ENCODE measurements around the gene DGAT2. TPM values are rescaled to one million over a fixed set of nuclear protein-coding genes. Genes with fewer than 3 reads are reported as not detected.

Gene DGAT2
- polyA plus RNA-seq, 1 donor (not counting 4 experiments of a cell fraction or from before 2014, with no cell fraction given) = 1.8 TPM

DNA sequence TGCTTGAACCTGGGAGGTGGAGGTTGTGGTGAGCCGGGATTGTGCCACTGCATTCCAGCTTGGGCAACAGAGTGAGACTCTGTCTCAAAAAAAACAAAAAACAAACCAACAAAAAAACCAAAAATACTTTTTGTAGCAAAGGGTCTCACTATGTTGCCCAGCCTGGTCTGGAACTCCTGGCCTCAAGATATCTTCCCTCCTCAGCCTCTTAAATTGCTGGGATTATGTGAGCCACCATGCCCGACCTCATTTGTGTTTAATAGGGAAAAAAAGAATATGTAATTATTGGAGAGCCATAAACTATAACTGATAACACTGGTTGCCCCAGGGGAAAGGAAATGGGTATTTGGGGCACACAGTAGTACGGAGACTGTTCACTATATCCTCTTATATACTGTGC, 66.2 kb downstream of the DGAT2 start:
- dilution Hi-C loops (cut with MboI; ENCODE audit: extremely low pct_ligation_motif_present, low sequenced_read_pairs) = no loop called here
- H3K79me2 ChIP-seq (ENCODE audit: control insufficient read depth, insufficient read depth, low read length) = peaks cover 3% of the 10 kb centered on the region

GRCh38 chr11:75836417-75836816, 67.8 kb downstream of the DGAT2 start:
- no peak overlapping the region for H2AFZ ChIP-seq (ENCODE audit: control insufficient read depth, low read length)
- no peaks in the 10 kb centered on the region for H4K20me1 ChIP-seq (ENCODE audit: control insufficient read depth, extremely low read depth, insufficient read depth, low read length)
- no peaks in the 10 kb centered on the region for H3K27me3 ChIP-seq (ENCODE audit: control insufficient read depth, extremely low read depth, insufficient read depth, low read length)
- FAIRE-seq = no peak
- H3K36me3 ChIP-seq (ENCODE audit: control insufficient read depth in 2 of 2, extremely low read depth in 1 of 2, insufficient read depth in 2 of 2, low read length in 2 of 2) = no peaks in the 10 kb centered on the region
- TF ChIP-seq CTCF (optimal IDR thresholded peaks at IDR 0.05 in 1 of 3, IDR thresholded peaks at IDR 0.05 in 1 of 3, conservative IDR thresholded peaks at IDR 0.05 in 1 of 3; ENCODE audit: extremely low read depth in 1 of 3, insufficient read depth in 2 of 3, low read length in 3 of 3) (no peak), EZH2 (IDR thresholded peaks at IDR 0.05; ENCODE audit: low read length) (no peak)
- H3K79me2 ChIP-seq (ENCODE audit: control insufficient read depth, insufficient read depth, low read length) = peaks cover 3% of the 10 kb centered on the region
- no peak overlapping the region for H3K4me2 ChIP-seq (ENCODE audit: control insufficient read depth, extremely low read depth, insufficient read depth, low read depth, low read length)
- no peaks in the 10 kb centered on the region for H3K9me1 ChIP-seq (ENCODE audit: control insufficient read depth, extremely low read depth, insufficient read depth, low read length)
- no peak for DNase-seq (ENCODE audit: low read depth, low spot score)
- no peak overlapping the region for H3K27ac ChIP-seq (ENCODE audit: control insufficient read depth, insufficient read depth, low read length)
- no peak overlapping the region for H3K9ac ChIP-seq (ENCODE audit: control insufficient read depth, extremely low read depth, insufficient read depth, low read length)
- dilution Hi-C loops (cut with MboI; ENCODE audit: extremely low pct_ligation_motif_present, low sequenced_read_pairs) = no loop called here
- peaks cover 3% of the 10 kb centered on the region for H3K4me1 ChIP-seq (ENCODE audit: control insufficient read depth, extremely low read depth, insufficient read depth, low read length)
- H3K4me3 ChIP-seq (ENCODE audit: control insufficient read depth in 2 of 3, extremely low read depth in 1 of 3, insufficient read depth in 2 of 3, low read depth in 1 of 3, low read length in 3 of 3) = no peak overlapping the region
- H3K9me3 ChIP-seq (ENCODE audit: control insufficient read depth, low read depth, low read length) = no peaks in the 10 kb centered on the region

More for the DNA sequence above, 66.2 kb downstream of the DGAT2 start:
- Histone ChIP-seq H3K4me2 (ENCODE audit: control insufficient read depth, extremely low read depth, insufficient read depth, low read depth, low read length) (no peak overlapping the region), H2AFZ (ENCODE audit: control insufficient read depth, low read length) (no peak overlapping the region), H3K4me1 (ENCODE audit: control insufficient read depth, extremely low read depth, insufficient read depth, low read length) (peaks cover under 1% of the 10 kb centered on the region), H3K4me3 (ENCODE audit: control insufficient read depth in 2 of 3, extremely low read depth in 1 of 3, insufficient read depth in 2 of 3, low read depth in 1 of 3, low read length in 3 of 3) (no peak overlapping the region), H3K9me3 (ENCODE audit: control insufficient read depth, low read depth, low read length) (no peaks in the 10 kb centered on the region), H4K20me1 (ENCODE audit: control insufficient read depth, extremely low read depth, insufficient read depth, low read length) (no peaks in the 10 kb centered on the region), H3K27me3 (ENCODE audit: control insufficient read depth, extremely low read depth, insufficient read depth, low read length) (no peaks in the 10 kb centered on the region), H3K27ac (ENCODE audit: control insufficient read depth, insufficient read depth, low read length) (no peak overlapping the region), H3K9ac (ENCODE audit: control insufficient read depth, extremely low read depth, insufficient read depth, low read length) (no peak overlapping the region), H3K9me1 (ENCODE audit: control insufficient read depth, extremely low read depth, insufficient read depth, low read length) (no peaks in the 10 kb centered on the region), H3K36me3 (ENCODE audit: control insufficient read depth in 2 of 2, extremely low read depth in 1 of 2, insufficient read depth in 2 of 2, low read length in 2 of 2) (no peaks in the 10 kb centered on the region)
- no peak for TF ChIP-seq CTCF (optimal IDR thresholded peaks at IDR 0.05 in 1 of 3, IDR thresholded peaks at IDR 0.05 in 1 of 3, conservative IDR thresholded peaks at IDR 0.05 in 1 of 3; ENCODE audit: extremely low read depth in 1 of 3, insufficient read depth in 2 of 3, low read length in 3 of 3)
- TF ChIP-seq EZH2 (IDR thresholded peaks at IDR 0.05; ENCODE audit: low read length) = no peak
- DNase-seq (ENCODE audit: low read depth, low spot score) (no peak), FAIRE-seq (no peak)
